DMS 273 (cell line): Measurements from ENCODE around the gene SCO1.

Experiments
- DNase-seq: peaks from one replicate; lab custom pipeline; 2025; ENCODE audit not compliant: unreplicated experiment; lab: John Stamatoyannopoulos, UW

SCO1 gene

DNA sequence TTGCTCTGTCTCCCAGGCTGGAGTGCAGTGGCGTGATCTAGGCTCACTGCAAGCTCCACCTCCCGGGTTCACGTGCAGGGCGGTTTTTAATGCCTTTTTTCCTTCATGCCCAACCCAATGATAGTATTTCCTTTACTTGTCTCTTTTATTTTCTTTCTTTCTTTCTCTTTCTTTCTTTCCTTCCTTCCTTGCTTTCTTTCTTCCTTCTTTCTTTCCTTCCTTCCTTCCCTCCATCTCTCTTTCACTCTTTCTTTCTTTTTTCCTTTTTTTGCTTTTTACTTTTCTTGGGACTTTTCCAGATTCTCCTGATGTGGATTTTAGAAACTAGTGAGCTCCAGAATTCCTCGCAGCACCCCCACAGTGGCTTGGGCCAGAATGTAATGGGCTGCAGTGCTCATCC is 43.3 kb downstream of the SCO1 start:
- no peak for DNase-seq

DNA sequence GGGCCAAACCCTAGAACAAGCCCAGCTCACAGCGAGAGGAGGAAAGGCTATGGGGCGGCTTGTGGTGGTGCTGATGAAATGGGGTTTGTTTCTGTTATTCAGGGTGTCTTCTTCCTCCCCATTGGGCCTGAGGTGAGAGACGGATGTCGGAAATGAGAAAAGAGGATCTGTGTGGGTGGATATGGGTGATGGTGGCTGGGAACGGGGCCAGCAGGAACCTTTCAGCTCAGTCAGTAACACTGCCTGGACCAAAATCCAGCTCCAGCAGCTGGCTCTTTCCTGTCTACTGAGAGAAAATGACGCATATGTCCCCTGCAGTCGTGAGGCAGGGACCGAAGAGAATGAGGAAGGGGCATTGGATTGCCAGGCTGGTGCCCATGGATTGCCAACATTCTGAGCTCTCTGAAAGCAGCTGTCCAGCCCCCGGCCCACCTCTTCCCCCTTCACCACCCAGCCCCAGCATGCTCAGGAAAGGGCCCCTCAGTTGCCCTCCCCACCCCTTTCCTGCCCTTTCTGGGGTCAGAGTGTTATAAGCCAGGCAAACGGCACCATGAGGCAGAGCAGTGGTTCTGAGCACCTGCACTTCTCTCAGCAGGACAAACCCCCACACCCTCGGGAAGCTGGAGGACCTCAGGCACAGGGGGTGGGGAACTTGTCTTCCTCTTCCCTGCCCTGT is 44.2 kb downstream of the SCO1 start:
- DNase-seq, result no peak

DNA sequence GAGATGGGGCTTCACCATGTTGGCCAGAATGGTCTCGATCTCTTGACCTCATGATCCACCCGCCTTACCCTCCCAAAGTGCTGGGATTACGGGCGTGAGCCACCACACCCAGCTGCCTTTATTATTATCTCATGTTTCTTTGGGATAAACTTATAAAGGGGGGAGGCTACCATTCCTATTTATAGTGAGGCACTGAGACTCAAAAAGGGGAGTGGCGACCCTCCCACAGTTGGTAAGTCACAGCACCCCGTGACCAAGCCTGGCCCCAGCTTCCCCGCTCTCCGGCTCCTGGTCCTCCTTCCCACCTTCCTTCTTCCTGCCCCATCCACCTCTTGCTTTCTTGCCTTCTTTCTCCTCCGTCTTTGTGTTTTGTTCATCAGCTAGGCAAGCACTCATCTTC is 45.4 kb downstream of the SCO1 start:
- no peak for DNase-seq

DNA sequence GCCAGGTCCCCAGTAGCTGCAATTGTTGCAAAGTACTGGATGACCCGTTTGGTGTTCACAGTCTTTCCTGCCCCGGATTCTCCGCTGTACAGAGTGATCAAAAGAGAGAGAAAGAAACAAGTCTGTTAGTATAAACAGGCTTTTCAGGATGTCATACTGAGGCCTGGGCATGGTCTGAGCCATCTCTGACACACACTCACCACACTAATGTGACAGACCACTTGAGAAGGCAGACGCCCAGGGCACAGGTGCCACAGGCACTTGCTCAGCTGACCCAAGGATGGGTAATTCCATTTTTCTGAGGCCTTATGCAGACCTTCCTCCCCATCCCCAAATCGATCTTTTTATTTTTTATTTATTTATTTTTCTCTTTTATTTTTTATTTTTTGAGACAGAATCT is 47.7 kb downstream of the SCO1 start:
- DNase-seq, result no peak

DNA sequence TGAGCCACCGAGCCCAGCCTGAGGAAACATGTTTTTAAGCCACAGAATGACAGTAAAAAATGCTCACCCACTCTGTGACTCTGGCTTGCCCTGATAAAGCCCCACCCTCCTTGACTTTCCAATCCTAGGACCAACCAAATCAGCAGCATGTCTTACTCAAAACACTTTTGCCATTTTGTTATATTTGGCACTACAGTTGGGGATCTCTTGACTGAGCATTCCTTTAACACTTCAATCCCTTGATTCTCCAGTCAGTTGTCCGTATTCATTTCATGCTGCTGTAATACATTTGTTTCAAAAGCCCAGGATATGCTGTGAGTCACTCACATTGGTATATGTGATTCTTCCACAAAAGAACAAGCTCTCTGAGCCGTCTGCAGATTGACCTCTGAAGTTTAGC is 48.4 kb downstream of the SCO1 start:
- DNase-seq, result no peak

- DNase-seq, result no peak
These were observed 49.0 kb downstream of the SCO1 start for GRCh38 chr17:10648381-10648780.

GRCh38 chr17:10646392-10646990 is 50.8 kb downstream of the SCO1 start:
- peak; percentile 68 for DNase-seq

DNA sequence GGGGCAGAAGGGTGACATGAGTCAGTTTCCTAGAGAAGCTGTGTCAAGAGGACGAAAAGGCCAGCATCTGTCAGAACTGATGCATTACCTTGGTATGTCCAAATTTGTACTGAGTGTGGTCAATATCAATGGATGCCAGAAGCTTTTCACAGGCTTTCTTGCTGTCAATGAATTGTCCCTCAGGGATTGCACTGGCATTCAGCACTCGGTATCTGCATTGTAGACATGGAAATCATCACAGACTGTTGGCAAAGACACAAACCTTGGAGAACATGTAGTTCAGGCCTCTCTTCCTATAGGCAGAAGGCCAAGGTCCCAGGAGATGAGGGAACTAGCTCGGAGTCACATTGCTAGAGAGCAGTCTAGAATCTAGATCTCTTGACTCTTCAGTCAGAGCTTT is 56.9 kb downstream of the SCO1 start:
- DNase-seq, result no peak

DNA sequence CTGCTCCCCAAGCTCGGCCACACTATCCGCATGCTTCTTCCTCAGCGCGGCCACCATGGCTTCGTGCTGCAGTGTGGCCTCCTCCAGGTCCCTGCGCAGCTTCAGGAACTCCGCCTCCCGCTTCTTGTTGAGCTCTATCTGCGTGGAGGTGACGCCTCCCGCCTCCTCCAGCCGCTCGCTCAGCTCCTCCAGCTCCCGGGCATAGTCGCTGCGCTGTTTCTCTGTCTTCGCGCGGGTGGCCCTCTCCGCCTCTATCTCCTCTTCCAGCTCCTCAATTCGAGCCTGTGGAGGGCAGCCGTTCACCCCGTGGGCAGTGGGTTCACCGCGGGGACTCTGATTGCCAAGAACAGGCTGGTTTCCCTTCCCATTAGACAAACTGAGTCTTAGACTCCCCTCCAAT is 59.2 kb downstream of the SCO1 start:
- DNase-seq, result no peak

DNA sequence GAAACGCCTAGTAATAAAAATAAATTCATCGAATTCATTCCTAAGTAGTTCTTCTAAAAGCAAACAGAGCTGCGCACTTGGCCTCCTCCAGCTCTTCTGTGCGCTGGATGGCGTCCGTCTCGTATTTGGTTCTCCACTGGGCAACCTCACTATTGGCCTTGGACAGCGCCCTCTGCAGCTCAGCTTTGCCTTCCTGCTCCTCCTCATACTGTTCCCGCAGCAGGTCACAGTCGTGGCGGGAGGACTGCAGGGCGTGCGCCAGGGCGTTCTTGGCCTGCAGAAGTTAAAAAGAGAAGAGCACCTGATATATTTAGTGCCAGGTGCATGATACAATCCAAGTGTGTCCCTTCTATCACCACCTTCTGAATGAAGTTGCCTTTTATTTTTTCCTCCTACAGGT is 62.0 kb downstream of the SCO1 start:
- no peak for DNase-seq

GRCh38 chr17:10633738-10634379 is 63.5 kb downstream of the SCO1 start:
- DNase-seq, result no peak

DNA sequence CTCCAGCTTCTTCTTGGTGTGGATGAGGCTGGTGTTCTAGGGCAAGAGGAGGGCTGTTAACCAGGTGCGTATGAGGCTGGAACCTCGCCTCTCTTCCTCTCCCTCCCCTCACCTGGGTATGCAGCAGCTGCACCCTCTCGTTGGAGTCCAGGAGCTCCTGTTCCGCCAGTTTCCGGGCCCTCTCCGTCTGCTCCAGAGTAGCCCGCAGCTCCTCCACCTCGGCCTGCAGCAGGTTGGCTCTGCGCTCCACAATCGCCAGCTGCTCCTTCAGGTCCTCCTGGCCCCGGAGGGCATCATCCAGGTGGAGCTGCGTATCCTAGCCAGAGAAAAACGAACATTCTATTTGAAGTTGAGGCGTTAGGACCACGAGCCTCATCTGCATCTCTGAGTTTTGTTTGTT is 65.6 kb downstream of the SCO1 start:
- DNase-seq, result no peak

DNA sequence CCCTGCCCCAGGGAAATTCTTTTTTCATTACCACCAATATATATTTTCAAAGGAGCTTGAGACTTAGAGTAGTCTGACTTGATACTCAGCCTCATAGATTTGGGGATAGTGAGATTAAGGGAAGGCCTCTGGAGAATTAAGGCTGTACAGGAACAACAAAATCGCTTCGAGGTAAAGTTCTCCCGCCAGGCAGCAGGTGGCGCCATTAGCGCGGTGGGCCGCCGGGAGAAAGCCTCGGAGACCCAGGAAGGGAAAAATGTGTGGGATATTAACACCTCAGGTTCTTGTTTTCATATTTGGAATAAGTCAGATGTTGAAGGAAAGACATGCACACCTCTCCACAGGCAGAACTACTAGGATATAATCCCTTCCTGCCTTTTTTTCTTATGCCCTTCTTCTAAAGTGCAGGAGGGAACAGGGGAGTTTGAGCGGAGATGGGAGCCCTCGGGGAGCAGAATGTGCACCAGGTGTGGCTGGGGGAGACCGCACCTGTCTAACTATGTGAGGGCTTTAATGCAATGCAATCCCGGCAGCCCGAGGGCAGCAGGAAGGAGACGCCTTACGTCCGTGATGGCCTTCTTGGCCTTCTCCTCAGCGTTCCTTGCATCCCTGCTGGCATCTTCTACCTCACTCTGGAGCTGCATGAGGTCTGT is 66.2 kb downstream of the SCO1 start:
- peak; percentile 52 for DNase-seq

- no peak for DNase-seq
These were observed 67.6 kb downstream of the SCO1 start for GRCh38 chr17:10629706-10630105.

- DNase-seq, result peak; percentile 3
These were observed 68.6 kb downstream of the SCO1 start for GRCh38 chr17:10628756-10629155.

GRCh38 chr17:10626390-10626789 is 70.9 kb downstream of the SCO1 start:
- DNase-seq, result no peak

- DNase-seq, result peak; percentile 65
These were observed 72.4 kb downstream of the SCO1 start for GRCh38 chr17:10624969-10625368.

DNA sequence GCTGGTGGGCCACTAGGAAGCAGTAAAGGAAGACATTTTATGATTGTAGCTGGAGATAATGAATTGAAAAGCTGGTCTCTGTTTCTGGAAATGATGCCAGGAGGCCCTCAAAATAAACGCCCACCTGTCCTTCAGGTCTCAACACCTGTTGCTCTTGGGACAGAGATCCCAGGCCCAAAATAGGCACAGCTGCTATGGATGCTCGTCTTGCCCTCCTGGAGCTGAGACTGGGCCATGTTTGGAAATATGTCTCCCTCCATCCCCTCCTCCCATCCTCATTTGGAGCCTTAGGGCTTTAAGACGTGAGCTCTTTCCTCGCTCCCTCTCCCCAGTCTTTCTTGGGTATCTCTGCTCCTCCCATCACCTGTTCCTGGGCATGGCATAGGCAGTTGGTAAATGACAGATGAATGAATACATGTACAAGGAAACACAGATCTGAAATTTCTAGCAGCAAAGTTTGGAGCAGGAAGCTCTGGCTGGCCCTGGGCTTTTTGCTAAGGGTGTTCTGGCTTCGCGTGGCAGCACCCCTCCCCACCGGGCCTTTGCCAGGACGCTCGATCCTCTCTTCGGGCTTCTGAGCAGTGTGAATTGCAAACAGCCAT is 73.5 kb downstream of the SCO1 start:
- no peak for DNase-seq

DNA sequence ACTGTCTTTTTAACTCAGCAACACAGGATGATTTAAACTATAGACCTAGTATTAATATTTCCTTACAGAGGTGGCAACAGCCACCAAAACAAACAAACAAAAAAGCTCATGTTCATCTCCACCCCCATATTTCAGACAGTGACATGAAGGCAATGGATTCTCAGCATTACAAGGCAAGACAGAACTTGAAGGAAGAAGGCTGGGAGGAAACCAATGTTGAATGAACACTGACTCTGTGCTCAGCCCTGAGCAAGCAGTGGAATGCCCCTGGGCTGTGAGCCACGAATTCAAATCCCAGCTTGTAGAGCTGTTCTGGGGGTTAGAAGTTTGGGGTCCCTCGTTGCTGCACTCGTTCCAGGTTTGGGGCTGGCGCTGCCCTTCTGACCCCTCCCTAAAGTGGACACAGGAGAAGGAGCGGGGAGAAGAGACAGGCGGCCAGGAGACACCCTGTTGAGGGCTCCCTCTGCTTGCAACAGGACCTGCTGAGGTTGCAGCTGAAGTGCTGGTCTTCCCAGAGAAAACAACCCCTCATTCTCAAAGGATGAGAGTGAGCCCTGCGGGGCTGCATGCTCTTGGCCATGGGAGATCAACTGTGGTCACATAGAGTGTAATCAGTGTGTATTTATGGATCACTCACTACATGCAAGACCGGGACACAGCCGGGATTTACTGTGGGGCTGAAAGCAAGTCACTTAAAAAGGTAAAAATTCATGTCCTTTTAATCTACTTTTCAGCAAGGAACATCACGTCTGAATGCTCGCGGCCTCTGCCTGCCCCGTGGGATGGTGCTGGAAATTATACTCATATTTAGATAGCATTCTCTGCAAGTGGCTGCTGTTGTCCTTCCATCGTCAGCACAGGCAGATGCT is 74.5 kb downstream of the SCO1 start:
- DNase-seq, result no peak
